ENCODE data around the gene PDE6B. TPM values are rescaled to one million over a fixed set of nuclear protein-coding genes. Genes with fewer than 3 reads are reported as not detected.
A peak's percentile ranks its signal among the peaks of the same experiment; 100 is the strongest.

PDE6B gene
- total RNA-seq, 1 donor = not detected

DNA sequence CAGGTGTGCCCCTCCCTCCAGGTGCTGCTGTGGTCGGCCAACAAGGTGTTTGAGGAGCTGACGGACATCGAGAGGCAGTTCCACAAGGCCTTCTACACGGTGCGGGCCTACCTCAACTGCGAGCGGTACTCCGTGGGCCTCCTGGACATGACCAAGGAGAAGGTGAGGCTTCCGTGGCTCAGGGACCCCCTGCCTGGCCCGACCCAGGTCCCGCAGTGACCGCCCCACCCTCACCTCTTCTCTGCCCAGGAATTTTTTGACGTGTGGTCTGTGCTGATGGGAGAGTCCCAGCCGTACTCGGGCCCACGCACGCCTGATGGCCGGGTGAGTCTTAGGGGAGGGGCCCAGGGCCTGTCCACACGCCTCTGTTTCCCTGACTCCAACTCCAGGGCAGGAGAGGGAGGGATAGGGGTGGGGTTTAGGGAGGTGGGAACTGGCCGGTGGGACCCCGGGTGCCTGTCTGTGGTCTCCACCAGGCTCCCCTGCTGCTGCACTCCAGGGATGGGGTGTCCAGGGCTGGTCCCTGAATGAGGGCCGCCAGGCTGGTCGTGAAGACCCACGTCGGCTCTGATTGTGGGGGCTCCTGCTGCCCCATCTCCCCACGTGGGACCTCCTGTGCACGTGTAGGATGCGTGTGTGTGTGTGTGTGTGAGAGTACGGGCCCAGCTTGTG is 28.6 kb downstream of the PDE6B start:
- H3K79me2 ChIP-seq (ENCODE audit: insufficient read depth, low read length) = no peaks in the 10 kb centered on the region
- no peaks in the 10 kb centered on the region for H4K20me1 ChIP-seq (ENCODE audit: insufficient read depth, low read length)
- H3K9me3 ChIP-seq (ENCODE audit: low read depth, low read length) = no peaks in the 10 kb centered on the region
- TF ChIP-seq, protein P1, sequence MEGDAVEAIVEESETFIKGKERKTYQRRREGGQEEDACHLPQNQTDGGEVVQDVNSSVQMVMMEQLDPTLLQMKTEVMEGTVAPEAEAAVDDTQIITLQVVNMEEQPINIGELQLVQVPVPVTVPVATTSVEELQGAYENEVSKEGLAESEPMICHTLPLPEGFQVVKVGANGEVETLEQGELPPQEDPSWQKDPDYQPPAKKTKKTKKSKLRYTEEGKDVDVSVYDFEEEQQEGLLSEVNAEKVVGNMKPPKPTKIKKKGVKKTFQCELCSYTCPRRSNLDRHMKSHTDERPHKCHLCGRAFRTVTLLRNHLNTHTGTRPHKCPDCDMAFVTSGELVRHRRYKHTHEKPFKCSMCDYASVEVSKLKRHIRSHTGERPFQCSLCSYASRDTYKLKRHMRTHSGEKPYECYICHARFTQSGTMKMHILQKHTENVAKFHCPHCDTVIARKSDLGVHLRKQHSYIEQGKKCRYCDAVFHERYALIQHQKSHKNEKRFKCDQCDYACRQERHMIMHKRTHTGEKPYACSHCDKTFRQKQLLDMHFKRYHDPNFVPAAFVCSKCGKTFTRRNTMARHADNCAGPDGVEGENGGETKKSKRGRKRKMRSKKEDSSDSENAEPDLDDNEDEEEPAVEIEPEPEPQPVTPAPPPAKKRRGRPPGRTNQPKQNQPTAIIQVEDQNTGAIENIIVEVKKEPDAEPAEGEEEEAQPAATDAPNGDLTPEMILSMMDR (IDR thresholded peaks at IDR 0.05; ENCODE audit: extremely low read depth, low read depth, low read length) = no peak
- no peak overlapping the region for H3K27ac ChIP-seq (ENCODE audit: low read depth, low read length)
- DNase-seq (ENCODE audit: insufficient read length, low spot score, missing footprints) = peak; percentile 69
- H3K27me3 ChIP-seq (ENCODE audit: insufficient read depth, low read length) = no peaks in the 10 kb centered on the region
- no peaks in the 10 kb centered on the region for H3K36me3 ChIP-seq (ENCODE audit: insufficient read depth, low read length)
- H3K4me3 ChIP-seq (ENCODE audit: insufficient read depth, low read length) = no peak overlapping the region
- H3K4me2 ChIP-seq (ENCODE audit: insufficient read depth, low read length) = no peak overlapping the region
- no peaks in the 10 kb centered on the region for H3K4me1 ChIP-seq (ENCODE audit: insufficient read depth, low read length)
- no peak overlapping the region for H2AFZ ChIP-seq (ENCODE audit: low read length)

DNA sequence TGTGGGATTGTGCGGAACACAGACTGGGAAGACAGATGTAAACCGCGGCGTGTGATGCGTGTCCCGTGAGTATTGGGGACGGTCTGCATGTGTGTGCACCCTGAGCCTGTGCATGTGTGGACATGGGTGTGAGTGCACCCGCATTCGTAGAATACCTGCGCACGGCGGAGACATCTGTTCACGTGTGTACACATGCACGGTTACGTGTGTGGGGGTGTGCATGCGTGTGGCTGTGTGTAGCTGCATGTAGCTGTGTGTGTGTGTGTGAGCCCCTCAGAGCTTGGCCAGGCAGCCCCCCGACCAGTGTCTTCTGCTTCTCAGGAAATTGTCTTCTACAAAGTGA is 29.1 kb downstream of the PDE6B start:
- TF ChIP-seq, protein P1 (IDR thresholded peaks at IDR 0.05; ENCODE audit: extremely low read depth, low read depth, low read length) = no peak
- Histone ChIP-seq H3K9me3 (ENCODE audit: low read depth, low read length) (no peaks in the 10 kb centered on the region), H2AFZ (ENCODE audit: low read length) (no peak overlapping the region), H3K4me1 (ENCODE audit: insufficient read depth, low read length) (no peaks in the 10 kb centered on the region), H3K79me2 (ENCODE audit: insufficient read depth, low read length) (no peaks in the 10 kb centered on the region), H3K27ac (ENCODE audit: low read depth, low read length) (no peak overlapping the region), H4K20me1 (ENCODE audit: insufficient read depth, low read length) (no peaks in the 10 kb centered on the region), H3K36me3 (ENCODE audit: insufficient read depth, low read length) (no peaks in the 10 kb centered on the region), H3K27me3 (ENCODE audit: insufficient read depth, low read length) (no peaks in the 10 kb centered on the region), H3K4me3 (ENCODE audit: insufficient read depth, low read length) (no peak overlapping the region), H3K4me2 (ENCODE audit: insufficient read depth, low read length) (no peak overlapping the region)
- DNase-seq (ENCODE audit: insufficient read length, low spot score, missing footprints) = peak; percentile 61

DNA sequence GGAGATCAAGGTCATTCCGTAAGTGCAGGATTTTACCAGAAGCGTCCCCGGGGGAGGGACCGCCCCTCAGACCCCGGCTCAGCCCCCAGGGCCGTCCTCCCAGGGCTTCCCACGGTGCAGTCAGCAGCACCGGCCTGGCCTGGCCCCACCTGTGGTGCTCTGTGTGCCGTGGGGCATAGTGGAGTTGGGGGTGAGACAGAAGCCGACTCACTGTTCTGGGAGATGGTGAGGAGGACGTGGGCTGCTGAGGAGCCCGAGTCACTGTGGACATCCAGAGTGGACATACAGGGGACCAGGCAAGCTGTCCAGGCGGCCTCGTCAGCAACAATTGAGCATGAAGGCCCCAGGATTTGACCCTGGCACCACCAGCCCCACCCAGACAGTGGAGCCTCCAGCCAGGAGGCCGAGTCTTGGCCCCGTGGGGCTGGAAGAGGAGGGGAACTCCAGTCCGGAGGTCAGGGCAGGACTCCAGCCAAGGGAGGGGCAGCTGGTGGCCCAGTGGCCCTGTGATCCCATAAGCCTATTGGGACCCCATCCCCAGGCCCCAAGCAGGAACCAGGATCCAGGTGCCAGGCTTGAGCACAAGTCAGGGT is 29.6 kb downstream of the PDE6B start:
- Histone ChIP-seq H3K9me3 (ENCODE audit: low read depth, low read length) (no peaks in the 10 kb centered on the region), H4K20me1 (ENCODE audit: insufficient read depth, low read length) (no peaks in the 10 kb centered on the region), H3K79me2 (ENCODE audit: insufficient read depth, low read length) (no peaks in the 10 kb centered on the region), H3K27me3 (ENCODE audit: insufficient read depth, low read length) (no peaks in the 10 kb centered on the region), H3K36me3 (ENCODE audit: insufficient read depth, low read length) (no peaks in the 10 kb centered on the region), H3K4me2 (ENCODE audit: insufficient read depth, low read length) (no peak overlapping the region), H3K27ac (ENCODE audit: low read depth, low read length) (no peak overlapping the region), H2AFZ (ENCODE audit: low read length) (no peak overlapping the region), H3K4me1 (ENCODE audit: insufficient read depth, low read length) (no peaks in the 10 kb centered on the region), H3K4me3 (ENCODE audit: insufficient read depth, low read length) (no peak overlapping the region)
- TF ChIP-seq, protein P1 (IDR thresholded peaks at IDR 0.05; ENCODE audit: extremely low read depth, low read depth, low read length) = no peak
- peak; percentile 88 for DNase-seq (ENCODE audit: insufficient read length, low spot score, missing footprints)

DNA sequence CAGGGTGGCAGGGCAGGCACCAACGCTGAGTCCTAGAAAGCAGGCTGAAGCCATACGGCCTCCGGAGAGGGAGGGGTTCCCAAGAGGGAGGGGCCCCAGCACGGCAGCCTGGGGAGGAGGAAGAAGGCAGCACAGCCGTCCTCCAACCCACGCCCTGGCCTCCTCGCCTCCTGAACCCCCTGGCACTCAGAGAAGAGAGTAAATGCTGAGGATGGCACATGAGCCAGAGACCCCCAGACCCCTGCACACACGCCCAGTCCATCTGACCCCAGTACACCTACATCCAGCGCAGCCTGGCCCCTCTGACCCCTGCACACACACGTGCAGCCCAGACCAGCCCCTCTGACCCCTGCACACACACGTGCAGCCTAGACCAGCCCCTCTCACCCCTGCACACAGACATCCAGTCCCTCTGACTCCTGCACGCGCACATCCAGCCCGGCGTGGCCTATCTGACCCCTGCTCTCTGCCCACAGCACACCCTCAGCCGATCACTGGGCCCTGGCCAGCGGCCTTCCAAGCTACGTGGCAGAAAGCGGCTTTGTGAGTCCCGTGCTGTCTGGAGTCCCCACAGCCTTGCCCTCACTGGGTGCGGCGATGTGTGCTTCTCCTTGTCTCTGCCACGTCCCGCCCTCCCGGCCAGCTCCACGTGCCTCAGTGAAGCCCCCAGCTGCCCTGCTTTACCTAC is 30.2 kb downstream of the PDE6B start:
- H3K4me3 ChIP-seq (ENCODE audit: insufficient read depth, low read length) = no peak overlapping the region
- TF ChIP-seq, protein P1 (IDR thresholded peaks at IDR 0.05; ENCODE audit: extremely low read depth, low read depth, low read length) = no peak
- H2AFZ ChIP-seq (ENCODE audit: low read length) = no peak overlapping the region
- H3K27ac ChIP-seq (ENCODE audit: low read depth, low read length) = no peak overlapping the region
- H3K79me2 ChIP-seq (ENCODE audit: insufficient read depth, low read length) = no peaks in the 10 kb centered on the region
- peak; percentile 86 for DNase-seq (ENCODE audit: insufficient read length, low spot score, missing footprints)
- no peaks in the 10 kb centered on the region for H3K4me1 ChIP-seq (ENCODE audit: insufficient read depth, low read length)
- H3K4me2 ChIP-seq (ENCODE audit: insufficient read depth, low read length) = no peak overlapping the region
- H4K20me1 ChIP-seq (ENCODE audit: insufficient read depth, low read length) = no peaks in the 10 kb centered on the region
- H3K27me3 ChIP-seq (ENCODE audit: insufficient read depth, low read length) = no peaks in the 10 kb centered on the region
- H3K36me3 ChIP-seq (ENCODE audit: insufficient read depth, low read length) = no peaks in the 10 kb centered on the region
- no peaks in the 10 kb centered on the region for H3K9me3 ChIP-seq (ENCODE audit: low read depth, low read length)
